ENCODE data around the gene USP13.

Gene USP13

GRCh38 chr3:179694731-179695130, 41.9 kb downstream of the USP13 start:
- Histone ChIP-seq H3K9me3 (ENCODE audit: severe bottlenecking) (no peaks in the 10 kb centered on the region), H3K36me3 (ENCODE audit: low read depth) (no peaks in the 10 kb centered on the region), H3K4me3 (ENCODE audit: severe bottlenecking) (no peak overlapping the region), H3K27ac (ENCODE audit: poor library complexity, severe bottlenecking) (no peak overlapping the region), H3K27me3 (ENCODE audit: insufficient read depth, poor library complexity, severe bottlenecking) (no peaks in the 10 kb centered on the region), H3K4me1 (ENCODE audit: insufficient read depth, poor library complexity, severe bottlenecking) (no peaks in the 10 kb centered on the region)
- TF ChIP-seq, protein P1, sequence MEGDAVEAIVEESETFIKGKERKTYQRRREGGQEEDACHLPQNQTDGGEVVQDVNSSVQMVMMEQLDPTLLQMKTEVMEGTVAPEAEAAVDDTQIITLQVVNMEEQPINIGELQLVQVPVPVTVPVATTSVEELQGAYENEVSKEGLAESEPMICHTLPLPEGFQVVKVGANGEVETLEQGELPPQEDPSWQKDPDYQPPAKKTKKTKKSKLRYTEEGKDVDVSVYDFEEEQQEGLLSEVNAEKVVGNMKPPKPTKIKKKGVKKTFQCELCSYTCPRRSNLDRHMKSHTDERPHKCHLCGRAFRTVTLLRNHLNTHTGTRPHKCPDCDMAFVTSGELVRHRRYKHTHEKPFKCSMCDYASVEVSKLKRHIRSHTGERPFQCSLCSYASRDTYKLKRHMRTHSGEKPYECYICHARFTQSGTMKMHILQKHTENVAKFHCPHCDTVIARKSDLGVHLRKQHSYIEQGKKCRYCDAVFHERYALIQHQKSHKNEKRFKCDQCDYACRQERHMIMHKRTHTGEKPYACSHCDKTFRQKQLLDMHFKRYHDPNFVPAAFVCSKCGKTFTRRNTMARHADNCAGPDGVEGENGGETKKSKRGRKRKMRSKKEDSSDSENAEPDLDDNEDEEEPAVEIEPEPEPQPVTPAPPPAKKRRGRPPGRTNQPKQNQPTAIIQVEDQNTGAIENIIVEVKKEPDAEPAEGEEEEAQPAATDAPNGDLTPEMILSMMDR (IDR thresholded peaks at IDR 0.05; ENCODE audit: poor library complexity, severe bottlenecking): no peak
- DNase-seq (ENCODE audit: low spot score) (no peak), ATAC-seq (ENCODE audit: low read depth) (no peak)

GRCh38 chr3:179695672-179696313, 43.0 kb downstream of the USP13 start:
- DNase-seq (ENCODE audit: low spot score) (no peak), ATAC-seq (ENCODE audit: low read depth) (no peak)
- TF ChIP-seq, protein P1 (IDR thresholded peaks at IDR 0.05; ENCODE audit: poor library complexity, severe bottlenecking): no peak
- no peak overlapping the region for H3K4me3 ChIP-seq (ENCODE audit: severe bottlenecking)
- H3K27me3 ChIP-seq (ENCODE audit: insufficient read depth, poor library complexity, severe bottlenecking): no peaks in the 10 kb centered on the region
- H3K27ac ChIP-seq (ENCODE audit: poor library complexity, severe bottlenecking): no peak overlapping the region
- no peaks in the 10 kb centered on the region for H3K9me3 ChIP-seq (ENCODE audit: severe bottlenecking)
- H3K36me3 ChIP-seq (ENCODE audit: low read depth): no peaks in the 10 kb centered on the region
- no peaks in the 10 kb centered on the region for H3K4me1 ChIP-seq (ENCODE audit: insufficient read depth, poor library complexity, severe bottlenecking)

GRCh38 chr3:179697736-179698332, 45.0 kb downstream of the USP13 start:
- TF ChIP-seq, protein P1 (IDR thresholded peaks at IDR 0.05; ENCODE audit: poor library complexity, severe bottlenecking): no peak
- no peak overlapping the region for H3K27ac ChIP-seq (ENCODE audit: poor library complexity, severe bottlenecking)
- H3K4me3 ChIP-seq (ENCODE audit: severe bottlenecking): no peak overlapping the region
- H3K36me3 ChIP-seq (ENCODE audit: low read depth): no peaks in the 10 kb centered on the region
- no peak for ATAC-seq (ENCODE audit: low read depth)
- DNase-seq (ENCODE audit: low spot score): no peak
- H3K4me1 ChIP-seq (ENCODE audit: insufficient read depth, poor library complexity, severe bottlenecking): no peaks in the 10 kb centered on the region
- H3K9me3 ChIP-seq (ENCODE audit: severe bottlenecking): no peaks in the 10 kb centered on the region
- H3K27me3 ChIP-seq (ENCODE audit: insufficient read depth, poor library complexity, severe bottlenecking): no peaks in the 10 kb centered on the region

DNA sequence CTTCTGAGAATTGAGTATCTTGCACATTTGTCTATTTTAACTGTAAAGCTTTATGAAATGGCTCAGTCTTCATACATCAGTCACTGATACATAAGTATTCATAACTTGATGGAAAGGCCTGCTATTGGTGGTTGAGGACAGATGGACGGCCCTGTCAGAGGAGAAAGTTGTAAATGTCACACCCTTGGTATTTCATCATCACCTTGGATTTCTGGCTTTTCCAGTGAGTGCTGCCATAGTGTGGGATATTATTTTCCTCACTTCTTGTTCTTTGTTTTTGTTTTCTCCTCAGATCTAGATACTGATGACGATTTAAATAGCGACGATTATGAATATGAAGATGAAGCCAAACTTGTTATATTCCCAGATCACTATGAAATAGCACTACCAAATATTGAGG, 47.9 kb downstream of the USP13 start:
- no peak for DNase-seq (ENCODE audit: low spot score)
- H3K36me3 ChIP-seq (ENCODE audit: low read depth): no peaks in the 10 kb centered on the region
- TF ChIP-seq, protein P1 (IDR thresholded peaks at IDR 0.05; ENCODE audit: poor library complexity, severe bottlenecking): no peak
- no peaks in the 10 kb centered on the region for H3K4me1 ChIP-seq (ENCODE audit: insufficient read depth, poor library complexity, severe bottlenecking)
- no peaks in the 10 kb centered on the region for H3K27me3 ChIP-seq (ENCODE audit: insufficient read depth, poor library complexity, severe bottlenecking)
- H3K4me3 ChIP-seq (ENCODE audit: severe bottlenecking): no peak overlapping the region
- no peak overlapping the region for H3K27ac ChIP-seq (ENCODE audit: poor library complexity, severe bottlenecking)
- ATAC-seq (ENCODE audit: low read depth): no peak
- H3K9me3 ChIP-seq (ENCODE audit: severe bottlenecking): no peaks in the 10 kb centered on the region

- TF ChIP-seq, protein P1 (IDR thresholded peaks at IDR 0.05; ENCODE audit: poor library complexity, severe bottlenecking): no peak
- H3K27ac ChIP-seq (ENCODE audit: poor library complexity, severe bottlenecking): no peak overlapping the region
- no peaks in the 10 kb centered on the region for H3K27me3 ChIP-seq (ENCODE audit: insufficient read depth, poor library complexity, severe bottlenecking)
- no peak overlapping the region for H3K4me3 ChIP-seq (ENCODE audit: severe bottlenecking)
- H3K36me3 ChIP-seq (ENCODE audit: low read depth): no peaks in the 10 kb centered on the region
- no peaks in the 10 kb centered on the region for H3K4me1 ChIP-seq (ENCODE audit: insufficient read depth, poor library complexity, severe bottlenecking)
- H3K9me3 ChIP-seq (ENCODE audit: severe bottlenecking): no peaks in the 10 kb centered on the region
- DNase-seq (ENCODE audit: low spot score) (no peak), ATAC-seq (ENCODE audit: low read depth) (no peak)
Observed at GRCh38 chr3:179701176-179701827, 48.5 kb downstream of the USP13 start.
